Endothelial cell of umbilical vein (primary cell): Measurements from ENCODE around the gene FBXO24. TPM values are rescaled to one million over a fixed set of nuclear protein-coding genes. Genes with fewer than 3 reads are reported as not detected.

ENCODE experiments used
- BruUV-seq: library from RNA; stranded (reverse); fragments of 400-500 nt; replicated peaks from 2 replicates; lab custom pipeline; 2021; lab: Mats Ljungman, UMichigan
- CTCF ChIA-PET: fragments of 300-600, 350-600 bp; sonication (Branson Sonifier 250); formaldehyde crosslinking; loops from one replicate; lab custom pipeline; 2021; ENCODE audit warnings: antibody characterized with exemption, inconsistent platforms; lab: Charles Lee
- POLR2A ChIA-PET: fragments of 300-600, 350-600 bp; sonication (Branson Sonifier 250); formaldehyde crosslinking; loops from one replicate; lab custom pipeline; 2021; ENCODE audit warnings: antibody characterized with exemption, inconsistent platforms; lab: Charles Lee
- DNase-seq: peaks from one replicate; pipeline ENCODE4 v3.0.0-alpha.2; 2011; ENCODE audit warnings: low read depth, low spot score
- FAIRE-seq: peaks from 2 replicates; lab custom pipeline; 2011; peaks lifted over from hg19 to GRCh38; lab: Jason Lieb, UNC
- H2AFZ ChIP-seq: 2 replicates; pipeline ENCODE4 v1.6.0; 2012; ENCODE audit warnings: low read depth, low read length, control low read depth, inconsistent platforms
- H3K27ac ChIP-seq: 2 replicates; pipeline ENCODE4 v1.5.1; 2011; ENCODE audit warnings: low read depth, mild to moderate bottlenecking, control low read depth, low read length, moderate library complexity; ENCODE audit not compliant: insufficient read depth
- H3K27me3 ChIP-seq, 2 experiments: 2 replicates each; pipeline versions ENCODE4 v1.6.0 to v1.6.1; 2011; ENCODE audit warnings: low read length in 2 of 2, mixed read lengths in 1 of 2; ENCODE audit not compliant: control insufficient read depth in 2 of 2, insufficient read depth in 2 of 2
- H3K36me3 ChIP-seq, 2 experiments: 2 replicates in 1 of 2; 3 replicates in 1 of 2; pipeline ENCODE4 v1.5.1; 2011; ENCODE audit warnings: low read length in 2 of 2, mild to moderate bottlenecking in 1 of 2, moderate library complexity in 1 of 2; ENCODE audit not compliant: control insufficient read depth in 2 of 2, insufficient read depth in 2 of 2; ENCODE audit errors: extremely low read depth in 1 of 2
- H3K4me1 ChIP-seq: 3 replicates; pipeline ENCODE4 v1.5.1; 2011; ENCODE audit warnings: mild to moderate bottlenecking, low read length; ENCODE audit not compliant: control insufficient read depth, insufficient read depth; ENCODE audit errors: extremely low read depth
- H3K4me2 ChIP-seq: 2 replicates; pipeline ENCODE4 v1.6.1; 2011; ENCODE audit warnings: low read length, control low read depth, mixed read lengths; ENCODE audit not compliant: insufficient read depth
- H3K4me3 ChIP-seq, 3 experiments: fragments of 200-600 bp in 1 of 3; sonication (generic), shearing (Covaris generic) in 1 of 3; replicated peaks in 1 of 3; 2 replicates each; pipeline ENCODE4 v1.5.1; 2011 to 2016; ENCODE audit warnings: control low read depth in 3 of 3, low read length in 3 of 3, mild to moderate bottlenecking in 2 of 3, inconsistent platforms in 1 of 3, low read depth in 1 of 3, moderate library complexity in 1 of 3; ENCODE audit not compliant: insufficient read depth in 1 of 3
- H3K79me2 ChIP-seq: 2 replicates; pipeline ENCODE4 v1.6.0; 2012; ENCODE audit warnings: low read length, inconsistent platforms; ENCODE audit not compliant: control insufficient read depth, insufficient read depth
- H3K9ac ChIP-seq: replicated peaks from 2 replicates; pipeline ENCODE3; 2011; ENCODE audit warnings: low read length, control low read depth; ENCODE audit not compliant: insufficient read depth; ENCODE audit errors: extremely low read depth
- H3K9me1 ChIP-seq: replicated peaks from 3 replicates; pipeline ENCODE4 v1.6.0; 2011; ENCODE audit warnings: mild to moderate bottlenecking, low read length; ENCODE audit not compliant: control insufficient read depth, insufficient read depth; ENCODE audit errors: extremely low read depth
- H3K9me3 ChIP-seq: replicated peaks from 2 replicates; pipeline ENCODE4 v1.5.1; 2012; ENCODE audit warnings: low read length, inconsistent platforms; ENCODE audit not compliant: control insufficient read depth, insufficient read depth
- H4K20me1 ChIP-seq: replicated peaks from 2 replicates; pipeline ENCODE3; 2011; ENCODE audit warnings: mild to moderate bottlenecking, low read length; ENCODE audit not compliant: control insufficient read depth, insufficient read depth; ENCODE audit errors: extremely low read depth
- CTCF ChIP-seq, 2 donors: IDR thresholded peaks; 1 replicate in 1 of 2; 2 replicates in 1 of 2; pipeline ENCODE4 v1.5.1; 2011; ENCODE audit warnings: low read length in 2 of 2, mild to moderate bottlenecking in 2 of 2, moderate library complexity in 2 of 2, control low read depth in 1 of 2, inconsistent platforms in 1 of 2, low read depth in 1 of 2; ENCODE audit not compliant: insufficient read depth in 1 of 2; ENCODE audit errors: extremely low read depth in 1 of 2
- EZH2 ChIP-seq: IDR thresholded peaks from 2 replicates; pipeline ENCODE4 v1.6.1; 2012; ENCODE audit warnings: borderline replicate concordance, low read depth, mild to moderate bottlenecking, moderate library complexity, low read length, inconsistent platforms; ENCODE audit not compliant: severe bottlenecking
- FOS ChIP-seq: IDR thresholded peaks from 2 replicates; pipeline ENCODE4 v1.6.1; 2011; ENCODE audit warnings: mild to moderate bottlenecking, low read length, moderate library complexity, borderline replicate concordance; ENCODE audit not compliant: insufficient read depth
- GATA2 ChIP-seq: IDR thresholded peaks from 2 replicates; pipeline ENCODE4 v1.7.0; 2011; ENCODE audit warnings: low read depth, mild to moderate bottlenecking, moderate library complexity, mixed read lengths, low read length; ENCODE audit not compliant: insufficient read length, insufficient read depth
- JUN ChIP-seq: IDR thresholded peaks from 2 replicates; pipeline ENCODE4 v1.6.1; 2011; ENCODE audit warnings: borderline replicate concordance, low read depth; ENCODE audit not compliant: insufficient read length, insufficient read depth
- MAX ChIP-seq: IDR thresholded peaks from 2 replicates; pipeline ENCODE4 v1.6.1; 2011; ENCODE audit not compliant: insufficient read depth, insufficient read length
- MYC ChIP-seq: IDR thresholded peaks from one replicate; pipeline ENCODE4 v1.6.1; 2011; ENCODE audit warnings: mild to moderate bottlenecking, low read depth, low read length
- POLR2A ChIP-seq: IDR thresholded peaks from 2 replicates; pipeline ENCODE4 v1.6.1; 2012; ENCODE audit warnings: low read depth, mild to moderate bottlenecking, control low read depth, low read length
- POLR2AphosphoS5 ChIP-seq: IDR thresholded peaks from 2 replicates; pipeline ENCODE4 v1.6.1; 2012; ENCODE audit warnings: low read depth, mild to moderate bottlenecking, control low read depth, low read length, moderate library complexity; ENCODE audit not compliant: insufficient read depth
- dilution Hi-C: fragments of 300-500 bp; cut with MboI; formaldehyde crosslinking; loops from one replicate; pipeline ENCODE4 v1.15.0; 2019; ENCODE audit warnings: low sequenced_read_pairs; ENCODE audit not compliant: extremely low pct_ligation_motif_present
- intact Hi-C: fragments of 100-400 bp; cut with micrococcal nuclease; formaldehyde crosslinking; loops from one replicate; pipeline ENCODE4 v1.10.0; 2022
- polyA plus RNA-seq, 4 experiments: library from polyadenylated mRNA; depleted of rRNA in 3 of 4; stranded (reverse) in 3 of 4; unstranded in 1 of 4; fragments of >200 nt; gene quantifications; 2 replicates each; pipeline versions ENCODE4 v1.2.1 to v1.2.3, GENCODE V29; 2011 to 2012; ENCODE audit warnings: missing spikeins in 1 of 4
- total RNA-seq: library from RNA; stranded (reverse); gene quantifications from 2 replicates; pipeline ENCODE4 v1.2.3, GENCODE V29; 2021

The FBXO24 gene
- total and polyA plus RNA-seq, 2 donors (not counting 3 experiments of a cell fraction or from before 2014, with no cell fraction given), result 0.37 to 0.38 TPM

DNA sequence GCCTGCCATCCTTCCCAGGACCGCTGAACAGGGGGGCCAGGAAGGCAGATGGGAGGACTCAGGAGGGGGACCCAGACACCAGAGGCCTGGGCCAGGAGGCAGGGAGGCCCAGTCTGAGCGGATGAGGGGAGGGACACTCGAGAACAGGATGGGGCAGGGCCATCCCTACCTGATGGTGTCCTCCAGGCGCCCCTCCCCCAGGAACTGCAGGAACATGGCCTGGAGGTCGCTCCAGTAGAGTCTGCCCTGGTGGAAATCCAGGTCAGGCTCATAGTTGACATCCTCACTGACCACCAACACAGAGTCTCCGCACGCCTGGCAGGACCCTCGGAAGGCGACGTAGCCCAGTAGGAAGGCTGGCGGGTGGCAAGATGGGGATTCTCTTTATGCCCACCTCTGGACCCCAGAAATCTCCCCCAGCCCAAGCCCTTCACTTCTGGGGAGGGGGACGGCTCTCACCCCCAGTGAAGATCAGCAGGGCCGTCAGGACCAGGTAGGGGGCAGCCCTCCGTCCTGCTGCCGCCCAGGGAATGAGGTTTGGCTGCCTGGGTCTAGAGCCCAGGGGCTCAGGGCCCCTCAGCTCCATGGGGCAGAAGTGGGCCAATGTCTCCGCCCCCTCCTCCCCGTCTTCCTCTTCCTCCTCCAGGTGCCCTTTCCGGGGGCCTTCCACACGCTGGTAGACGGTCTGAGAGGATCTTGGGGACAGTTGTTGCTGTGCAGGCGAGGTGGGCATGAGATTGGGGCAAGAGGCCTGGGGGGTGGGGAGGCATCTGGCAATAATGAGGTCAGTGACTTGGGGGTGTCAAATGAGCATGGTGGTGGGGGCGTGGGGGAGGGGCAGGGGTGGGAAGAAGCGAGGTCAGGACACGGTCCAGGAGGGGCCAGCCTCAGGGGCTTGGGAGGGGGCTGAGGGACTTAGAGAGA is 54.7 kb downstream of the FBXO24 start:
- Histone ChIP-seq H3K9me3 (no peaks in the 10 kb centered on the region), H3K27ac (no peak overlapping the region), H3K36me3 (no peaks in the 10 kb centered on the region), H3K27me3 (peaks cover 0 to 2% of the 10 kb centered on the region in 2 experiments), H2AFZ (no peak overlapping the region), H3K4me1 (no peaks in the 10 kb centered on the region), H3K79me2 (no peaks in the 10 kb centered on the region), H3K4me3 (no peak overlapping the region), H3K9ac (no peak overlapping the region), H3K4me2 (no peak overlapping the region), H3K9me1 (no peaks in the 10 kb centered on the region), H4K20me1 (no peaks in the 10 kb centered on the region)
- no TSS peak for BruUV-seq
- ChIA-PET CTCF (no interaction called here), POLR2A (no interaction called here)
- FAIRE-seq (no peak), DNase-seq (no peak)
- dilution Hi-C loops, result no loop called here
- intact Hi-C loops, result no loop called here
- no peak for TF ChIP-seq GATA2
- no peak for TF ChIP-seq CTCF (IDR thresholded peaks at IDR 0.05; ENCODE audit: extremely low read depth in 1 of 2, insufficient read depth in 1 of 2, low read depth in 1 of 2, low read length in 2 of 2)
- TF ChIP-seq FOS, result no peak
- no peak for TF ChIP-seq POLR2A
- TF ChIP-seq JUN, result no peak
- TF ChIP-seq MYC, result no peak
- no peak for TF ChIP-seq EZH2
- TF ChIP-seq POLR2AphosphoS5, result no peak
- no peak for TF ChIP-seq MAX
